Measurements from ENCODE around the gene KIF26B.
"Not testable (repeated sequence)": the region's sequence is repeated elsewhere in the genome, so short reads cannot be mapped to it uniquely, and the experiment has no call there.

Gene KIF26B

GRCh38 chr1:245690946-245691541, 536.3 kb downstream of the KIF26B start:
- DNase-seq = no peak

GRCh38 chr1:245691897-245692296, 537.1 kb downstream of the KIF26B start:
- DNase-seq = no peak

GRCh38 chr1:245692318-245692717, 537.5 kb downstream of the KIF26B start:
- no peak for DNase-seq

- no peak for DNase-seq
Measured at GRCh38 chr1:245693116-245693793, 538.5 kb downstream of the KIF26B start.

GRCh38 chr1:245693941-245694752, 539.4 kb downstream of the KIF26B start:
- DNase-seq = no peak

- no peak for DNase-seq
Measured at GRCh38 chr1:245694753-245695195, 540.0 kb downstream of the KIF26B start.

- no peak for DNase-seq
Measured at GRCh38 chr1:245695211-245695610, 540.4 kb downstream of the KIF26B start.

GRCh38 chr1:245695701-245696100, 540.9 kb downstream of the KIF26B start:
- not testable (repeated sequence) for DNase-seq

GRCh38 chr1:245698116-245698515, 543.3 kb downstream of the KIF26B start:
- DNase-seq = no peak

GRCh38 chr1:245698860-245699259, 544.1 kb downstream of the KIF26B start:
- DNase-seq = no peak

- no peak for DNase-seq
Measured at GRCh38 chr1:245700631-245701030, 545.8 kb downstream of the KIF26B start.

GRCh38 chr1:245701631-245702030, 546.8 kb downstream of the KIF26B start:
- DNase-seq = no peak

GRCh38 chr1:245702346-245702745, 547.6 kb downstream of the KIF26B start:
- DNase-seq = no peak

GRCh38 chr1:245704341-245704740, 549.6 kb downstream of the KIF26B start:
- no peak for DNase-seq

- DNase-seq = no peak
Measured at GRCh38 chr1:245704765-245705164, 550.0 kb downstream of the KIF26B start.

GRCh38 chr1:245707941-245708340, 553.2 kb downstream of the KIF26B start:
- DNase-seq = no peak

- no peak for DNase-seq
Measured at GRCh38 chr1:245710961-245711903, 556.4 kb downstream of the KIF26B start.

- DNase-seq = not testable (repeated sequence)
Measured at GRCh38 chr1:245714027-245714426, 559.2 kb downstream of the KIF26B start.

- no peak for DNase-seq
Measured at GRCh38 chr1:245715291-245715701, 560.5 kb downstream of the KIF26B start.

GRCh38 chr1:245715970-245716369, 561.2 kb downstream of the KIF26B start:
- no peak for DNase-seq

- no peak for DNase-seq
Measured at GRCh38 chr1:245716561-245716960, 561.8 kb downstream of the KIF26B start.

- DNase-seq = no peak
Measured at GRCh38 chr1:245717611-245718010, 562.8 kb downstream of the KIF26B start.

- DNase-seq = no peak
Measured at GRCh38 chr1:245718123-245718522, 563.3 kb downstream of the KIF26B start.
